K562 (cell line): ENCODE measurements around the gene PHF21A. TPM values are rescaled to one million over a fixed set of nuclear protein-coding genes. Genes with fewer than 3 reads are reported as not detected.
A peak's percentile ranks its signal among the peaks of the same experiment; 100 is the strongest.

Experiments used
- CCNT2 ChIP-seq: IDR thresholded peaks from 2 replicates; pipeline ENCODE4 v1.6.1; 2011; ENCODE audit warnings: borderline replicate concordance, low read depth, mild to moderate bottlenecking, moderate library complexity, mixed read lengths, low read length; ENCODE audit not compliant: insufficient read length; ENCODE audit errors: extremely low read depth
- HDAC8 ChIP-seq: fragments of 450-650 bp; IDR thresholded peaks from 2 replicates; pipeline ENCODE4 v1.6.1; 2016; ENCODE audit warnings: mild to moderate bottlenecking, missing genetic modification characterization, moderate library complexity, missing compliant biosample characterization
- NFE2 ChIP-seq: IDR thresholded peaks from 2 replicates; pipeline ENCODE4 v1.6.1; 2014; ENCODE audit warnings: antibody characterized with exemption, low read depth
- PHF21A ChIP-seq: fragments of 450-650 bp; IDR thresholded peaks from 2 replicates; pipeline ENCODE4 v1.6.1; 2017; ENCODE audit warnings: low read depth, borderline replicate concordance
- RCOR1 ChIP-seq, 2 experiments: IDR thresholded peaks; 2 replicates each; pipeline ENCODE4 v1.6.1; 2012; ENCODE audit warnings: low read depth in 2 of 2, low read length in 2 of 2, borderline replicate concordance in 1 of 2, improper control_type of control experiment in 1 of 2
- SETDB1 ChIP-seq: IDR thresholded peaks from one replicate; pipeline ENCODE4 v1.6.1; 2012; ENCODE audit warnings: low read length, control low read depth, inconsistent platforms
- TAL1 ChIP-seq: fragments of 450-650 bp; IDR thresholded peaks from 2 replicates; pipeline ENCODE4 v1.6.1; 2016; ENCODE audit warnings: mild to moderate bottlenecking
- TARDBP ChIP-seq: fragments of 450-650 bp; IDR thresholded peaks from 2 replicates; pipeline ENCODE4 v1.6.1; 2016
- ZBTB17 ChIP-seq: fragments of 450-650 bp; formaldehyde crosslinking; IDR thresholded peaks from 2 replicates; pipeline ENCODE4 v1.4.0; 2020; ENCODE audit warnings: mild to moderate bottlenecking
- ZKSCAN3 ChIP-seq: fragments of 250-450 bp; sonication (Bioruptor Pico); IDR thresholded peaks from 2 replicates; pipeline ENCODE4 v1.4.0; 2020
- polyA plus RNA-seq, 8 experiments: library from polyadenylated mRNA; depleted of rRNA in 4 of 8; stranded (reverse) in 5 of 8; unstranded in 3 of 8; fragments of >200 nt; fragmentation: Nextera tagmentation in 2 of 8; fragmentation: Illumina TruSeq in 1 of 8; extraction: Ambion mirVana in 2 of 8; extraction: Trizol in 1 of 8; gene quantifications; 2 replicates each; pipeline versions ENCODE4 v1.2.1 to v1.2.3, GENCODE V29; 2011 to 2014; ENCODE audit warnings: inconsistent platforms in 1 of 8, missing spikeins in 1 of 8
- total RNA-seq, 7 experiments: library from RNA; depleted of rRNA in 6 of 7; stranded (reverse); fragments of >200 nt in 6 of 7; fragmentation: Illumina TruSeq in 2 of 7; extraction: Trizol in 2 of 7; gene quantifications; 2 replicates each; pipeline versions ENCODE4 v1.2.1 to v1.2.3, GENCODE V29; 2011 to 2021; ENCODE audit warnings: low replicate concordance in 1 of 7
- TF ChIP-seq, protein P1 (sequence below): fragments of 250-450 bp; sonication (Bioruptor Pico); IDR thresholded peaks from 2 replicates; pipeline ENCODE4 v1.4.0; 2020
- TF ChIP-seq, protein P2 (sequence below), 2 experiments: fragments of 200-800 bp in 1 of 2; sonication (Bioruptor generic) in 1 of 2; sonication (generic) in 1 of 2; formaldehyde crosslinking in 1 of 2; IDR thresholded peaks in 1 of 2; conservative IDR thresholded peaks in 1 of 2; 2 replicates each; pipeline versions ENCODE4 v1.5.0 to v1.6.1; 2016 to 2020; ENCODE audit warnings: missing compliant biosample characterization in 1 of 2, missing genetic modification characterization in 1 of 2, missing genetic modification reagents in 1 of 2
- TF ChIP-seq, protein P3 (sequence below): sonication (generic); formaldehyde crosslinking; IDR thresholded peaks from 2 replicates; pipeline ENCODE4 v1.8.0; 2023; ENCODE audit warnings: mild to moderate bottlenecking, missing genetic modification reagents
- TF ChIP-seq, protein P4 (sequence below): sonication (generic); formaldehyde crosslinking; IDR thresholded peaks from 2 replicates; pipeline ENCODE4 v1.8.0; 2022; ENCODE audit warnings: mild to moderate bottlenecking, missing genetic modification reagents

PHF21A gene
- total and polyA plus RNA-seq, 9 of the 15 experiments (the other 6 are each of a cell fraction or from before 2014, with no cell fraction given) = 1.5 to 32.4 (median 10.7) TPM

DNA sequence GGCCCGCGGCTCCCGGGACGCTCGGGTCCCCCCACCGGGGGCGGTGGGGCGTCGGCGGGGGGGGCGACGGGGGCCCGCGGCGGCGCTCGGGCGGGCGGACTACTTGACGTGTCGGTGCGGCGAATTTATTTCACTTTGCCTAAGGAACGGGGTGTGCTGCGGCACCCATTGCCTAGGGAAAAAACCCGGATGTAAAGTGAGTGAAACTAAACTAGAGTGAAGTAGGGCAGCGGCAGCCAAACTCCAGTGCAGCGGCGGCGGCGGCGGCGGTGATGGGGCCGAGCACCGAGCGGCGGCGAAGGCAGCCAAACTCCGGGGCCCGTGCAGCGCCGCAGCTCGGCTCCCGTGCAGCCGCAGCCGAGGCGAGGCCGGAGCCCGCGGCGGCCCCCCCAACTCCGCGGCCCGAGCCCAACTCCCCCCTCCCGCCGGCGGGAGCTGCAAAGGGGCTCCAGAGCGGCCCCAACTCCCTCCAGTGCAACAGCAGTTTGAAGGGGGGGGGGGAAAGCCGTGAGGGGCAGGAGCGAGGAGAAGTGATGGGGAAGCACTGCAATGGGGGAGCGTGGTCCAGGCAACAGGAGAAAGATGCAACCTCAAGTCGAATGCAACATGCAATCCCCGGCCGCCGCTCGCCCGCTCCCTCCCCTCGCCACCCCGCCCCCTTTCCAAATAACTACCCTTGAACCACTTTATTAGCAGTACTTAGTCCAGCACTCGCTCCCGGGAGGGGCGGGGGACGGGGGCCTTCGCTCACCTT, 647 bp upstream of the PHF21A start (continued):
- TF ChIP-seq, protein P1, sequence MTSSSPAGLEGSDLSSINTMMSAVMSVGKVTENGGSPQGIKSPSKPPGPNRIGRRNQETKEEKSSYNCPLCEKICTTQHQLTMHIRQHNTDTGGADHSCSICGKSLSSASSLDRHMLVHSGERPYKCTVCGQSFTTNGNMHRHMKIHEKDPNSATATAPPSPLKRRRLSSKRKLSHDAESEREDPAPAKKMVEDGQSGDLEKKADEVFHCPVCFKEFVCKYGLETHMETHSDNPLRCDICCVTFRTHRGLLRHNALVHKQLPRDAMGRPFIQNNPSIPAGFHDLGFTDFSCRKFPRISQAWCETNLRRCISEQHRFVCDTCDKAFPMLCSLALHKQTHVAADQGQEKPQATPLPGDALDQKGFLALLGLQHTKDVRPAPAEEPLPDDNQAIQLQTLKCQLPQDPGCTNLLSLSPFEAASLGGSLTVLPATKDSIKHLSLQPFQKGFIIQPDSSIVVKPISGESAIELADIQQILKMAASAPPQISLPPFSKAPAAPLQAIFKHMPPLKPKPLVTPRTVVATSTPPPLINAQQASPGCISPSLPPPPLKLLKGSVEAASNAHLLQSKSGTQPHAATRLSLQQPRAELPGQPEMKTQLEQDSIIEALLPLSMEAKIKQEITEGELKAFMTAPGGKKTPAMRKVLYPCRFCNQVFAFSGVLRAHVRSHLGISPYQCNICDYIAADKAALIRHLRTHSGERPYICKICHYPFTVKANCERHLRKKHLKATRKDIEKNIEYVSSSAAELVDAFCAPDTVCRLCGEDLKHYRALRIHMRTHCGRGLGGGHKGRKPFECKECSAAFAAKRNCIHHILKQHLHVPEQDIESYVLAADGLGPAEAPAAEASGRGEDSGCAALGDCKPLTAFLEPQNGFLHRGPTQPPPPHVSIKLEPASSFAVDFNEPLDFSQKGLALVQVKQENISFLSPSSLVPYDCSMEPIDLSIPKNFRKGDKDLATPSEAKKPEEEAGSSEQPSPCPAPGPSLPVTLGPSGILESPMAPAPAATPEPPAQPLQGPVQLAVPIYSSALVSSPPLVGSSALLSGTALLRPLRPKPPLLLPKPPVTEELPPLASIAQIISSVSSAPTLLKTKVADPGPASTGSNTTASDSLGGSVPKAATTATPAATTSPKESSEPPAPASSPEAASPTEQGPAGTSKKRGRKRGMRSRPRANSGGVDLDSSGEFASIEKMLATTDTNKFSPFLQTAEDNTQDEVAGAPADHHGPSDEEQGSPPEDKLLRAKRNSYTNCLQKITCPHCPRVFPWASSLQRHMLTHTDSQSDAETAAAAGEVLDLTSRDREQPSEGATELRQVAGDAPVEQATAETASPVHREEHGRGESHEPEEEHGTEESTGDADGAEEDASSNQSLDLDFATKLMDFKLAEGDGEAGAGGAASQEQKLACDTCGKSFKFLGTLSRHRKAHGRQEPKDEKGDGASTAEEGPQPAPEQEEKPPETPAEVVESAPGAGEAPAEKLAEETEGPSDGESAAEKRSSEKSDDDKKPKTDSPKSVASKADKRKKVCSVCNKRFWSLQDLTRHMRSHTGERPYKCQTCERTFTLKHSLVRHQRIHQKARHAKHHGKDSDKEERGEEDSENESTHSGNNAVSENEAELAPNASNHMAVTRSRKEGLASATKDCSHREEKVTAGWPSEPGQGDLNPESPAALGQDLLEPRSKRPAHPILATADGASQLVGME (CRISPR knock-in tag) = peak; percentile 84; the same call in 1 of the 2 replicates
- TF ChIP-seq HDAC8 (tag) (no peak), NFE2 (no peak), PHF21A (peak; percentile 100), TAL1 (no peak), CCNT2 (peak; percentile 38), RCOR1 (IDR thresholded peaks at IDR 0.05; ENCODE audit: borderline replicate concordance in 1 of 2, low read depth in 2 of 2, low read length in 2 of 2) (peak; percentile 60 to 98; a peak in 3 of 4 replicates), SETDB1 (no peak), TARDBP (0 out of 2 replicates have a peak, but pooled peaks have one; percentile 45), ZKSCAN3 (CRISPR knock-in tag) (no peak), ZBTB17 (peak; percentile 50; the same call in 1 of the 2 replicates)
- TF ChIP-seq, protein P2, sequence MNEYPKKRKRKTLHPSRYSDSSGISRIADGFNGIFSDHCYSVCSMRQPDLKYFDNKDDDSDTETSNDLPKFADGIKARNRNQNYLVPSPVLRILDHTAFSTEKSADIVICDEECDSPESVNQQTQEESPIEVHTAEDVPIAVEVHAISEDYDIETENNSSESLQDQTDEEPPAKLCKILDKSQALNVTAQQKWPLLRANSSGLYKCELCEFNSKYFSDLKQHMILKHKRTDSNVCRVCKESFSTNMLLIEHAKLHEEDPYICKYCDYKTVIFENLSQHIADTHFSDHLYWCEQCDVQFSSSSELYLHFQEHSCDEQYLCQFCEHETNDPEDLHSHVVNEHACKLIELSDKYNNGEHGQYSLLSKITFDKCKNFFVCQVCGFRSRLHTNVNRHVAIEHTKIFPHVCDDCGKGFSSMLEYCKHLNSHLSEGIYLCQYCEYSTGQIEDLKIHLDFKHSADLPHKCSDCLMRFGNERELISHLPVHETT (CRISPR knock-in tag; conservative IDR thresholded peaks at IDR 0.05 in 1 of 2, IDR thresholded peaks at IDR 0.05 in 1 of 2) = peak in 1 of 2 experiments; percentile 92; a peak in 2 of 4 replicates
- TF ChIP-seq, protein P3, sequence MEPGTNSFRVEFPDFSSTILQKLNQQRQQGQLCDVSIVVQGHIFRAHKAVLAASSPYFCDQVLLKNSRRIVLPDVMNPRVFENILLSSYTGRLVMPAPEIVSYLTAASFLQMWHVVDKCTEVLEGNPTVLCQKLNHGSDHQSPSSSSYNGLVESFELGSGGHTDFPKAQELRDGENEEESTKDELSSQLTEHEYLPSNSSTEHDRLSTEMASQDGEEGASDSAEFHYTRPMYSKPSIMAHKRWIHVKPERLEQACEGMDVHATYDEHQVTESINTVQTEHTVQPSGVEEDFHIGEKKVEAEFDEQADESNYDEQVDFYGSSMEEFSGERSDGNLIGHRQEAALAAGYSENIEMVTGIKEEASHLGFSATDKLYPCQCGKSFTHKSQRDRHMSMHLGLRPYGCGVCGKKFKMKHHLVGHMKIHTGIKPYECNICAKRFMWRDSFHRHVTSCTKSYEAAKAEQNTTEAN (CRISPR knock-in tag) = no peak
- TF ChIP-seq, protein P4, sequence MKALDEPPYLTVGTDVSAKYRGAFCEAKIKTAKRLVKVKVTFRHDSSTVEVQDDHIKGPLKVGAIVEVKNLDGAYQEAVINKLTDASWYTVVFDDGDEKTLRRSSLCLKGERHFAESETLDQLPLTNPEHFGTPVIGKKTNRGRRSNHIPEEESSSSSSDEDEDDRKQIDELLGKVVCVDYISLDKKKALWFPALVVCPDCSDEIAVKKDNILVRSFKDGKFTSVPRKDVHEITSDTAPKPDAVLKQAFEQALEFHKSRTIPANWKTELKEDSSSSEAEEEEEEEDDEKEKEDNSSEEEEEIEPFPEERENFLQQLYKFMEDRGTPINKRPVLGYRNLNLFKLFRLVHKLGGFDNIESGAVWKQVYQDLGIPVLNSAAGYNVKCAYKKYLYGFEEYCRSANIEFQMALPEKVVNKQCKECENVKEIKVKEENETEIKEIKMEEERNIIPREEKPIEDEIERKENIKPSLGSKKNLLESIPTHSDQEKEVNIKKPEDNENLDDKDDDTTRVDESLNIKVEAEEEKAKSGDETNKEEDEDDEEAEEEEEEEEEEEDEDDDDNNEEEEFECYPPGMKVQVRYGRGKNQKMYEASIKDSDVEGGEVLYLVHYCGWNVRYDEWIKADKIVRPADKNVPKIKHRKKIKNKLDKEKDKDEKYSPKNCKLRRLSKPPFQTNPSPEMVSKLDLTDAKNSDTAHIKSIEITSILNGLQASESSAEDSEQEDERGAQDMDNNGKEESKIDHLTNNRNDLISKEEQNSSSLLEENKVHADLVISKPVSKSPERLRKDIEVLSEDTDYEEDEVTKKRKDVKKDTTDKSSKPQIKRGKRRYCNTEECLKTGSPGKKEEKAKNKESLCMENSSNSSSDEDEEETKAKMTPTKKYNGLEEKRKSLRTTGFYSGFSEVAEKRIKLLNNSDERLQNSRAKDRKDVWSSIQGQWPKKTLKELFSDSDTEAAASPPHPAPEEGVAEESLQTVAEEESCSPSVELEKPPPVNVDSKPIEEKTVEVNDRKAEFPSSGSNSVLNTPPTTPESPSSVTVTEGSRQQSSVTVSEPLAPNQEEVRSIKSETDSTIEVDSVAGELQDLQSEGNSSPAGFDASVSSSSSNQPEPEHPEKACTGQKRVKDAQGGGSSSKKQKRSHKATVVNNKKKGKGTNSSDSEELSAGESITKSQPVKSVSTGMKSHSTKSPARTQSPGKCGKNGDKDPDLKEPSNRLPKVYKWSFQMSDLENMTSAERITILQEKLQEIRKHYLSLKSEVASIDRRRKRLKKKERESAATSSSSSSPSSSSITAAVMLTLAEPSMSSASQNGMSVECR (CRISPR knock-in tag) = no peak
